ENCODE results near the gene IPO9. TPM values are rescaled to one million over a fixed set of nuclear protein-coding genes. Genes with fewer than 3 reads are reported as not detected.
"Not testable (repeated sequence)": the region's sequence is repeated elsewhere in the genome, so short reads cannot be mapped to it uniquely, and the experiment has no call there.

IPO9 gene
- total RNA-seq, 4 donors from 2014 or later: 8.8 to 48.5 (median 35.2) TPM

GRCh38 chr1:201847150-201847549 lies 18.2 kb downstream of the IPO9 start:
- no peaks in the 10 kb centered on the region for H3K9me3 ChIP-seq
- intact Hi-C loops (cut with DNase I; ENCODE audit: low total_unique reads): no loop called here
- H3K27me3 ChIP-seq: no peaks in the 10 kb centered on the region
- no peaks in the 10 kb centered on the region for H3K36me3 ChIP-seq
- DNase-seq: no peak
- H3K4me1 ChIP-seq: no peaks in the 10 kb centered on the region
- no peak overlapping the region for H3K4me3 ChIP-seq
- TF ChIP-seq, protein P1, sequence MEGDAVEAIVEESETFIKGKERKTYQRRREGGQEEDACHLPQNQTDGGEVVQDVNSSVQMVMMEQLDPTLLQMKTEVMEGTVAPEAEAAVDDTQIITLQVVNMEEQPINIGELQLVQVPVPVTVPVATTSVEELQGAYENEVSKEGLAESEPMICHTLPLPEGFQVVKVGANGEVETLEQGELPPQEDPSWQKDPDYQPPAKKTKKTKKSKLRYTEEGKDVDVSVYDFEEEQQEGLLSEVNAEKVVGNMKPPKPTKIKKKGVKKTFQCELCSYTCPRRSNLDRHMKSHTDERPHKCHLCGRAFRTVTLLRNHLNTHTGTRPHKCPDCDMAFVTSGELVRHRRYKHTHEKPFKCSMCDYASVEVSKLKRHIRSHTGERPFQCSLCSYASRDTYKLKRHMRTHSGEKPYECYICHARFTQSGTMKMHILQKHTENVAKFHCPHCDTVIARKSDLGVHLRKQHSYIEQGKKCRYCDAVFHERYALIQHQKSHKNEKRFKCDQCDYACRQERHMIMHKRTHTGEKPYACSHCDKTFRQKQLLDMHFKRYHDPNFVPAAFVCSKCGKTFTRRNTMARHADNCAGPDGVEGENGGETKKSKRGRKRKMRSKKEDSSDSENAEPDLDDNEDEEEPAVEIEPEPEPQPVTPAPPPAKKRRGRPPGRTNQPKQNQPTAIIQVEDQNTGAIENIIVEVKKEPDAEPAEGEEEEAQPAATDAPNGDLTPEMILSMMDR (IDR thresholded peaks at IDR 0.05): no peak
- TF ChIP-seq POLR2A (IDR thresholded peaks at IDR 0.05): no peak
- H3K27ac ChIP-seq: no peak overlapping the region

DNA sequence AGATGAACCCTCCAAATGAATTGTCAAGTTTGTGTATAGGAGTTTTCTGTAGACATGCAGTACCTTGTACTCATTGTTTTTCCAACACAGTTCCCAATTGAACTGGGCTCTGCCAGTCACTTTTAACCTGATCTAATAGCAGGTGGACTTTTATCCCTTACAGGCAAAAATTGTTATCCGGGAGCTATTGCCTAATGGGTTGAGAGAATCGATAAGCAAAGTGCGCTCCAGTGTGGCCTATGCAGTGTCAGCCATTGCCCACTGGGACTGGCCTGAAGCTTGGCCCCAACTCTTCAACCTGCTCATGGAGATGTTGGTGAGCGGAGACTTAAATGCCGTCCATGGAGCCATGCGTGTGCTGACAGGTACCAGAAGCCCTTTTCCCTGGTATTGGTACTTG lies 19.3 kb downstream of the IPO9 start:
- no peaks in the 10 kb centered on the region for H3K9me3 ChIP-seq
- H3K27ac ChIP-seq: no peak overlapping the region
- H3K27me3 ChIP-seq: no peaks in the 10 kb centered on the region
- intact Hi-C loops (cut with DNase I; ENCODE audit: low total_unique reads): no loop called here
- H3K4me3 ChIP-seq: no peak overlapping the region
- no peak for TF ChIP-seq POLR2A (IDR thresholded peaks at IDR 0.05)
- TF ChIP-seq, protein P1 (IDR thresholded peaks at IDR 0.05): no peak
- H3K36me3 ChIP-seq: no peaks in the 10 kb centered on the region
- no peak for DNase-seq
- H3K4me1 ChIP-seq: no peaks in the 10 kb centered on the region

DNA sequence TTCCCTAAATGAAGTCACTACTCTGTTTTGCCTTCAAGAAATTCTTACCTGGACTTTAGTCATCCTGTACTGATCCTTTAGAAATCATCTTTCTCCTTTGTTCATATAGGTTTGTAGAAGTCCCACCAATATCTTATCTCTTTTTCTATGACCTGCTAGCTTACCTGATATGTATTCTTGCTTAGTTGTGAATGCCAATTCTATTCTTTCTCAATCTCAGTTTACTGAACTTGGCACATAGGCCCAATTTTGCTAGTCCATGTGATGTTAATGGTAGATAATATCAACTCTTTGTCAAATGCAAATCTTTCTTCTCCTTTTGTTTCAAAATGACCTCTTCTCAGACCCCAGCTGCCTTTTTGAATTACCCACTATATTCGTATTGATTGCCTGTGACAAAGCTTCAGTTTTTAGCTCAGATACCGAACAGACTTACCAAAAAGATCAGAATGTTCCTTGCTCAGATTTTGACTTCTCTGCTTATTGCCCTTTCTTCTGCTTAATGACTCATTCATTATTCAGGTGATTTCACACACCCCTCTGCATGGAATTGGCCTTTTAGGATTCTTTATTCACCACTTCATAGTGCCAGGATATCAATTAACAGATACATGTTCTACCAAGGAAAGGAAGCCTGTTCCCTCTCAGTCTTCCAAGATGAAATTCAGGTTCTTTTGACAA lies 20.6 kb downstream of the IPO9 start:
- H3K27ac ChIP-seq: peak overlapping the region; percentile 16 to 61
- H3K4me3 ChIP-seq: no peak overlapping the region

DNA sequence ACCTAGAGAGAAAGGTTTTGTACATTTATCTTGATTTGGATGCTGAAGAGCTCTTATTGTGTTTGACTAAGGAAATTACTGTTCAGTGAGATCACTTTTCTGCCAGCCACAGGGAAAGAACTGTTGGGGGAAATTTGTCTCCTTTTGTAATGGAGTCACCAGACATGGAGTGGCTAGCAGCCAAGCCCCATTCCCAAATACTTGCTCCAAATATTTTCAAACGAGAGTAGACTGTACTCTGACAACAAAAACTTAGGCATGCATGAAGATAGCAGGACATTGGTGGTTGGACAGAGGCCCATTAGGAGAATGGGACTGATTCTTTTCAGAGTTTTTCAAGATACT lies 21.1 kb downstream of the IPO9 start:
- intact Hi-C loops (cut with DNase I; ENCODE audit: low total_unique reads): no loop called here
- H3K27ac ChIP-seq: peak overlapping the region; percentile 16 to 61

More for the DNA sequence above, 20.6 kb downstream of the IPO9 start:
- Histone ChIP-seq H3K36me3 (no peaks in the 10 kb centered on the region), H3K4me1 (no peaks in the 10 kb centered on the region), H3K9me3 (no peaks in the 10 kb centered on the region), H3K27me3 (no peaks in the 10 kb centered on the region)
- intact Hi-C loops (cut with DNase I; ENCODE audit: low total_unique reads): no loop called here
- TF ChIP-seq, protein P1 (IDR thresholded peaks at IDR 0.05): no peak
- no peak for TF ChIP-seq POLR2A (IDR thresholded peaks at IDR 0.05)
- no peak for DNase-seq

GRCh38 chr1:201851949-201852348 lies 23.0 kb downstream of the IPO9 start:
- TF ChIP-seq POLR2A (IDR thresholded peaks at IDR 0.05): no peak
- TF ChIP-seq, protein P1 (IDR thresholded peaks at IDR 0.05): no peak
- intact Hi-C loops (cut with DNase I; ENCODE audit: low total_unique reads): no loop called here
- Histone ChIP-seq H3K4me3 (no peak overlapping the region), H3K27me3 (no peaks in the 10 kb centered on the region), H3K9me3 (no peaks in the 10 kb centered on the region), H3K36me3 (no peaks in the 10 kb centered on the region), H3K27ac (no peak overlapping the region), H3K4me1 (no peaks in the 10 kb centered on the region)
- DNase-seq: no peak

More for the DNA sequence above, 21.1 kb downstream of the IPO9 start:
- H3K9me3 ChIP-seq: no peaks in the 10 kb centered on the region
- no peaks in the 10 kb centered on the region for H3K4me1 ChIP-seq
- H3K4me3 ChIP-seq: no peak overlapping the region
- no peaks in the 10 kb centered on the region for H3K36me3 ChIP-seq
- H3K27me3 ChIP-seq: no peaks in the 10 kb centered on the region
- TF ChIP-seq, protein P1 (IDR thresholded peaks at IDR 0.05): no peak
- no peak for TF ChIP-seq POLR2A (IDR thresholded peaks at IDR 0.05)
- DNase-seq: no peak

DNA sequence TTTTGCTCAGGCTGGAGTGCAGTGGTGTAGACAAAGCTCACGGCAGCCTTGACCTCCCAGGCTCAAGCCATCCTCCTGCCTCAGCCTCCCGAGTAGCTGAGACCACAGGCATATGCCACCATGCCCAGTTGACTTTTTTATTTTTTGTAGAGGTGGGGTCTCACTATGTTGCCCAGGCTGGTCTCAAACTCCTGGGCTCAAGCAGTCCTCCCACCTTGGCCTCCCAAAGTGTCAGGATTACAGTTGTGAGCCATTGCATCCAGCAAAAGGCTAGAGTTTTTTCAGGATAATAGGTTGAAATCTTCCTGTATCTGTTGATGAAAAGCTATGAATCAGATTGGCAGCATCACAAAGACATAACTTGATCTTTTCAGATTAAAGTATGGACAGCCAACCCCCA lies 27.8 kb downstream of the IPO9 start:
- intact Hi-C loops (cut with DNase I; ENCODE audit: low total_unique reads); H3K36me3 ChIP-seq; DNase-seq: not testable (repeated sequence)

More for the DNA sequence above, 27.8 kb downstream of the IPO9 start:
- not testable (repeated sequence) for H3K4me3 ChIP-seq, H3K4me1 ChIP-seq, H3K27me3 ChIP-seq, H3K9me3 ChIP-seq, H3K27ac ChIP-seq

Data from uterus (tissue), 4 donors.